ENCODE results near the gene GLI2.

The GLI2 gene

GRCh38 chr2:120777170-120777751, 41.6 kb downstream of the GLI2 start:
- 92 to 95% methylated on average over 14 of the region's 14 CpGs for WGBS, 2 experiments
- H3K4me3 ChIP-seq (ENCODE audit: insufficient read depth, low read depth, low read length): no peak overlapping the region
- H3K36me3 ChIP-seq (ENCODE audit: control insufficient read depth, insufficient read depth, low read length): no peaks in the 10 kb centered on the region
- peaks cover 28% of the 10 kb centered on the region for H3K4me1 ChIP-seq (ENCODE audit: control insufficient read depth, insufficient read depth, low read length)
- H3K9me3 ChIP-seq (ENCODE audit: control insufficient read depth, low read length): no peaks in the 10 kb centered on the region
- no peak overlapping the region for H3K27ac ChIP-seq (ENCODE audit: insufficient read depth, low read depth, low read length, poor library complexity, severe bottlenecking)
- no peaks in the 10 kb centered on the region for H3K27me3 ChIP-seq (ENCODE audit: control insufficient read depth, insufficient read depth, low read length, poor library complexity, severe bottlenecking)

GRCh38 chr2:120777787-120778186, 42.1 kb downstream of the GLI2 start:
- Histone ChIP-seq H3K4me3 (ENCODE audit: insufficient read depth, low read depth, low read length) (no peak overlapping the region), H3K27me3 (ENCODE audit: control insufficient read depth, insufficient read depth, low read length, poor library complexity, severe bottlenecking) (no peaks in the 10 kb centered on the region), H3K9me3 (ENCODE audit: control insufficient read depth, low read length) (no peaks in the 10 kb centered on the region), H3K4me1 (ENCODE audit: control insufficient read depth, insufficient read depth, low read length) (peaks cover 28% of the 10 kb centered on the region), H3K36me3 (ENCODE audit: control insufficient read depth, insufficient read depth, low read length) (no peaks in the 10 kb centered on the region), H3K27ac (ENCODE audit: insufficient read depth, low read depth, low read length, poor library complexity, severe bottlenecking) (no peak overlapping the region)
- 93 to 96% methylated on average over 5 of the region's 5 CpGs for whole genome bisulfite sequencing, 2 experiments

- H3K27me3 ChIP-seq (ENCODE audit: control insufficient read depth, insufficient read depth, low read length, poor library complexity, severe bottlenecking): no peaks in the 10 kb centered on the region
- 88 to 90% methylated on average over 12 of the region's 12 CpGs for WGBS, 2 experiments
- H3K27ac ChIP-seq (ENCODE audit: insufficient read depth, low read depth, low read length, poor library complexity, severe bottlenecking): no peak overlapping the region
- no peak overlapping the region for H3K4me3 ChIP-seq (ENCODE audit: insufficient read depth, low read depth, low read length)
- H3K9me3 ChIP-seq (ENCODE audit: control insufficient read depth, low read length): no peaks in the 10 kb centered on the region
- H3K4me1 ChIP-seq (ENCODE audit: control insufficient read depth, insufficient read depth, low read length): peaks cover 28% of the 10 kb centered on the region
- H3K36me3 ChIP-seq (ENCODE audit: control insufficient read depth, insufficient read depth, low read length): no peaks in the 10 kb centered on the region
These were observed 42.6 kb downstream of the GLI2 start for GRCh38 chr2:120778244-120778643.

GRCh38 chr2:120779781-120780283, 44.2 kb downstream of the GLI2 start:
- peaks cover 39% of the 10 kb centered on the region for H3K4me1 ChIP-seq (ENCODE audit: control insufficient read depth, insufficient read depth, low read length)
- no peak overlapping the region for H3K27ac ChIP-seq (ENCODE audit: insufficient read depth, low read depth, low read length, poor library complexity, severe bottlenecking)
- no peaks in the 10 kb centered on the region for H3K27me3 ChIP-seq (ENCODE audit: control insufficient read depth, insufficient read depth, low read length, poor library complexity, severe bottlenecking)
- WGBS, 2 experiments: 77 to 84% methylated on average over 13 of the region's 13 CpGs
- no peak overlapping the region for H3K4me3 ChIP-seq (ENCODE audit: insufficient read depth, low read depth, low read length)
- no peaks in the 10 kb centered on the region for H3K9me3 ChIP-seq (ENCODE audit: control insufficient read depth, low read length)
- no peaks in the 10 kb centered on the region for H3K36me3 ChIP-seq (ENCODE audit: control insufficient read depth, insufficient read depth, low read length)

- Histone ChIP-seq H3K36me3 (ENCODE audit: control insufficient read depth, insufficient read depth, low read length) (no peaks in the 10 kb centered on the region), H3K9me3 (ENCODE audit: control insufficient read depth, low read length) (no peaks in the 10 kb centered on the region), H3K4me3 (ENCODE audit: insufficient read depth, low read depth, low read length) (no peak overlapping the region), H3K27ac (ENCODE audit: insufficient read depth, low read depth, low read length, poor library complexity, severe bottlenecking) (no peak overlapping the region), H3K27me3 (ENCODE audit: control insufficient read depth, insufficient read depth, low read length, poor library complexity, severe bottlenecking) (no peaks in the 10 kb centered on the region), H3K4me1 (ENCODE audit: control insufficient read depth, insufficient read depth, low read length) (peaks cover 44% of the 10 kb centered on the region)
- WGBS, 2 experiments: 75 to 79% methylated on average over 7 of the region's 7 CpGs
These were observed 44.7 kb downstream of the GLI2 start for GRCh38 chr2:120780402-120780801.

- Histone ChIP-seq H3K27ac (ENCODE audit: insufficient read depth, low read depth, low read length, poor library complexity, severe bottlenecking) (no peak overlapping the region), H3K36me3 (ENCODE audit: control insufficient read depth, insufficient read depth, low read length) (no peaks in the 10 kb centered on the region), H3K4me3 (ENCODE audit: insufficient read depth, low read depth, low read length) (no peak overlapping the region), H3K27me3 (ENCODE audit: control insufficient read depth, insufficient read depth, low read length, poor library complexity, severe bottlenecking) (no peaks in the 10 kb centered on the region), H3K4me1 (ENCODE audit: control insufficient read depth, insufficient read depth, low read length) (peaks cover 60% of the 10 kb centered on the region), H3K9me3 (ENCODE audit: control insufficient read depth, low read length) (no peaks in the 10 kb centered on the region)
- 14 to 19% methylated on average over 9 of the region's 9 CpGs for WGBS, 2 experiments
These were observed 47.7 kb downstream of the GLI2 start for GRCh38 chr2:120783371-120783791.

- Histone ChIP-seq H3K27me3 (ENCODE audit: control insufficient read depth, insufficient read depth, low read length, poor library complexity, severe bottlenecking) (no peaks in the 10 kb centered on the region), H3K27ac (ENCODE audit: insufficient read depth, low read depth, low read length, poor library complexity, severe bottlenecking) (no peak overlapping the region), H3K9me3 (ENCODE audit: control insufficient read depth, low read length) (no peaks in the 10 kb centered on the region), H3K4me1 (ENCODE audit: control insufficient read depth, insufficient read depth, low read length) (peaks cover 61% of the 10 kb centered on the region), H3K4me3 (ENCODE audit: insufficient read depth, low read depth, low read length) (no peak overlapping the region), H3K36me3 (ENCODE audit: control insufficient read depth, insufficient read depth, low read length) (no peaks in the 10 kb centered on the region)
- WGBS, 2 experiments: 85 to 90% methylated on average over 7 of the region's 7 CpGs
These were observed 48.3 kb downstream of the GLI2 start for GRCh38 chr2:120783969-120784372.

All from ectodermal cell (in vitro differentiated cells).